HEK293 (cell line): ENCODE results near the gene DCST1.

Experiments
- BCL11B ChIP-seq: fragments of 450-650 bp; formaldehyde crosslinking; IDR thresholded peaks from 2 replicates; pipeline ENCODE4 v1.5.1; 2016; ENCODE audit warnings: low read depth, missing biosample characterization, missing genetic modification characterization
- KLF8 ChIP-seq: fragments of 450-650 bp; formaldehyde crosslinking; IDR thresholded peaks from 2 replicates; pipeline ENCODE4 v1.5.1; 2016; ENCODE audit warnings: missing biosample characterization, missing genetic modification characterization
- MYNN ChIP-seq: fragments of 450-650 bp; formaldehyde crosslinking; IDR thresholded peaks from 2 replicates; pipeline ENCODE4 v1.5.1; 2016; ENCODE audit warnings: missing biosample characterization, missing genetic modification characterization, borderline replicate concordance
- SALL2 ChIP-seq: fragments of 450-650 bp; formaldehyde crosslinking; IDR thresholded peaks from 2 replicates; pipeline ENCODE4 v1.5.0; 2017; ENCODE audit warnings: missing biosample characterization, mild to moderate bottlenecking, missing genetic modification characterization, borderline replicate concordance
- ZBTB21 ChIP-seq: fragments of 450-650 bp; formaldehyde crosslinking; IDR thresholded peaks from 2 replicates; pipeline ENCODE4 v1.5.1; 2017; ENCODE audit warnings: missing biosample characterization, missing genetic modification characterization
- ZBTB7A ChIP-seq: fragments of 450-650 bp; formaldehyde crosslinking; IDR thresholded peaks from 2 replicates; pipeline ENCODE4 v1.5.1; 2016; ENCODE audit warnings: low read depth, missing biosample characterization, missing genetic modification characterization
- ZEB2 ChIP-seq: fragments of 450-650 bp; formaldehyde crosslinking; IDR thresholded peaks from 2 replicates; pipeline ENCODE4 v1.5.1; 2016; ENCODE audit warnings: missing biosample characterization, missing genetic modification characterization
- ZNF121 ChIP-seq: fragments of 450-650 bp; formaldehyde crosslinking; IDR thresholded peaks from 2 replicates; pipeline ENCODE4 v1.5.1; 2016; ENCODE audit warnings: missing biosample characterization, missing genetic modification characterization
- ZNF174 ChIP-seq: fragments of 450-650 bp; formaldehyde crosslinking; IDR thresholded peaks from 2 replicates; pipeline ENCODE4 v1.5.0; 2017; ENCODE audit warnings: missing biosample characterization, mild to moderate bottlenecking, missing genetic modification characterization
- ZNF175 ChIP-seq: fragments of 450-650 bp; formaldehyde crosslinking; IDR thresholded peaks from 2 replicates; pipeline ENCODE4 v1.5.1; 2016; ENCODE audit warnings: missing biosample characterization, missing genetic modification characterization
- ZNF19 ChIP-seq: fragments of 450-650 bp; formaldehyde crosslinking; IDR thresholded peaks from 2 replicates; pipeline ENCODE4; 2016; ENCODE audit warnings: missing biosample characterization, missing genetic modification characterization, low read depth
- ZNF23 ChIP-seq: fragments of 450-650 bp; formaldehyde crosslinking; IDR thresholded peaks from 2 replicates; pipeline ENCODE4 v1.5.1; 2016; ENCODE audit warnings: missing biosample characterization, missing genetic modification characterization, borderline replicate concordance
- ZNF560 ChIP-seq: fragments of 450-650 bp; formaldehyde crosslinking; IDR thresholded peaks from 2 replicates; pipeline ENCODE4 v1.5.1; 2017; ENCODE audit warnings: missing biosample characterization, missing genetic modification characterization, borderline replicate concordance
- ZNF660 ChIP-seq: fragments of 450-650 bp; IDR thresholded peaks from 2 replicates; pipeline ENCODE4 v1.5.1; 2018; ENCODE audit warnings: missing biosample characterization, mild to moderate bottlenecking, missing genetic modification characterization
- ZNF677 ChIP-seq: fragments of 450-650 bp; IDR thresholded peaks from 2 replicates; pipeline ENCODE4 v1.5.0; 2018; ENCODE audit warnings: missing biosample characterization, mild to moderate bottlenecking, missing genetic modification characterization, moderate library complexity
- ZNF747 ChIP-seq: fragments of 450-650 bp; formaldehyde crosslinking; IDR thresholded peaks from 2 replicates; pipeline ENCODE4 v1.5.1; 2016; ENCODE audit warnings: missing biosample characterization, missing genetic modification characterization
- TF ChIP-seq, protein P1 (sequence below): fragments of 450-650 bp; formaldehyde crosslinking; IDR thresholded peaks from 2 replicates; pipeline ENCODE4 v1.5.0; 2017; ENCODE audit warnings: missing biosample characterization, missing genetic modification characterization, borderline replicate concordance
- TF ChIP-seq, protein P2 (sequence below): sonication (generic); formaldehyde crosslinking; IDR thresholded peaks from 2 replicates; pipeline ENCODE4 v1.8.1; 2022; ENCODE audit warnings: mild to moderate bottlenecking, moderate library complexity, missing genetic modification reagents
- TF ChIP-seq, protein P3 (sequence below): fragments of 450-650 bp; formaldehyde crosslinking; IDR thresholded peaks from 2 replicates; pipeline ENCODE4 v1.5.1; 2016; ENCODE audit warnings: missing biosample characterization, missing genetic modification characterization
- TF ChIP-seq, protein P4 (sequence below): fragments of 450-650 bp; formaldehyde crosslinking; IDR thresholded peaks from 2 replicates; pipeline ENCODE4 v1.5.1; 2016; ENCODE audit warnings: missing biosample characterization, missing genetic modification characterization, borderline replicate concordance
- TF ChIP-seq, protein P5 (sequence below): fragments of 450-650 bp; formaldehyde crosslinking; IDR thresholded peaks from 2 replicates; pipeline ENCODE4 v1.5.1; 2017; ENCODE audit warnings: missing biosample characterization, missing genetic modification characterization
- TF ChIP-seq, protein P6 (sequence below): fragments of 450-650 bp; formaldehyde crosslinking; IDR thresholded peaks from 2 replicates; pipeline ENCODE4 v1.5.1; 2016; ENCODE audit warnings: missing biosample characterization, missing genetic modification characterization
- TF ChIP-seq, protein P7 (sequence below): fragments of 450-650 bp; formaldehyde crosslinking; IDR thresholded peaks from 2 replicates; pipeline ENCODE4 v1.5.1; 2016; ENCODE audit warnings: missing biosample characterization, missing genetic modification characterization

Gene DCST1

DNA sequence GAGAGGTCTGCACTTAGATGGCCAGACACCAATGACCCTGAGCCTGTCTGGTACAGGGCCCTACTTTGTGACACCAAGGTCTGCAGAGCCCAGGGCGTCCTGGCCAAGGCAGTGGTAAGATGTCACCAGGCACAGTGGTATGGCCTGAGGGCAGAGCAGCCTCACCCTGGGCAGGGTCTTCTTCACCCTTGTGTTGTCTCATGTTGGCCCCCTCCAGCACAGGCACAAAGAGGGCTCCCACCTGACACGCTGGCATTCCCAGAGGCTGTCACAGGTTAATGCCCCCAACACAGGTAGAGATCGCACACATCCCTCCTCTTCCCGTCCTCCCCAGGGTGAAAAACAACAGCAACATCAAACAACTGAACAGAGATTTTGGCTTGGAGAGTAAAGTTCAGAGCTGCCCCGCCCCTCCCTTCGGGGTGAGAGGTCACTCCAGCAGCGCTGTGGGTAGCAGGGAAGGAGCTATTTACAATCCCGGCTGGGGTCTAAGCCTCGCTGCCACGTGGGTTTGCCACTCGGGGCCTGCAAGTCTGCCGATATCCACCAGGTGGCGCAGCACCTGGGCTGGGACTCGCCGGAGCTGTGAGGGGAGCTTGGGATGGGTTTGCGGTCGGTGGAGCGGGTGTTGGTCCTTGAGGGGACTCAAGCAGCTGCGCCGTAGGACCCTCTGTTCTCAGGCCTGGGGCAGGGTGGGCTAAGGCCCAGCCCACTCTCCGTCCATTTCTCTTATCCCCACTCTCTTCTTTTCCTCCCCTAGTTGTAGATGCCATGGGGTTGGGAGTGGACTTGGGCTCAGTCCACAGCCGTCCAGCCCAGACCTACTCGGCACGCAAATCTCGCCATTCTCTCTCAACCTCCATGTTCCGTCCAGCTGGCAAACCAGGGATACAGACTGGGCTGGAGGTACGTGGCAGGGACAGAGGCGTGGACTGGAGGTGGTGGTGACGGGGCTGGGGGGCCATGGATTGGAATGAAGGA lies 57.7 kb downstream of the DCST1 start (continued):
- TF ChIP-seq SALL2 (tag by site-specific recombination), result no peak
- no peak for TF ChIP-seq ZNF175 (tag by site-specific recombination)
- TF ChIP-seq, protein P1, sequence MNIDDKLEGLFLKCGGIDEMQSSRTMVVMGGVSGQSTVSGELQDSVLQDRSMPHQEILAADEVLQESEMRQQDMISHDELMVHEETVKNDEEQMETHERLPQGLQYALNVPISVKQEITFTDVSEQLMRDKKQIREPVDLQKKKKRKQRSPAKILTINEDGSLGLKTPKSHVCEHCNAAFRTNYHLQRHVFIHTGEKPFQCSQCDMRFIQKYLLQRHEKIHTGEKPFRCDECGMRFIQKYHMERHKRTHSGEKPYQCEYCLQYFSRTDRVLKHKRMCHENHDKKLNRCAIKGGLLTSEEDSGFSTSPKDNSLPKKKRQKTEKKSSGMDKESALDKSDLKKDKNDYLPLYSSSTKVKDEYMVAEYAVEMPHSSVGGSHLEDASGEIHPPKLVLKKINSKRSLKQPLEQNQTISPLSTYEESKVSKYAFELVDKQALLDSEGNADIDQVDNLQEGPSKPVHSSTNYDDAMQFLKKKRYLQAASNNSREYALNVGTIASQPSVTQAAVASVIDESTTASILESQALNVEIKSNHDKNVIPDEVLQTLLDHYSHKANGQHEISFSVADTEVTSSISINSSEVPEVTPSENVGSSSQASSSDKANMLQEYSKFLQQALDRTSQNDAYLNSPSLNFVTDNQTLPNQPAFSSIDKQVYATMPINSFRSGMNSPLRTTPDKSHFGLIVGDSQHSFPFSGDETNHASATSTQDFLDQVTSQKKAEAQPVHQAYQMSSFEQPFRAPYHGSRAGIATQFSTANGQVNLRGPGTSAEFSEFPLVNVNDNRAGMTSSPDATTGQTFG (tag by site-specific recombination), result no peak
- no peak for TF ChIP-seq ZNF560
- TF ChIP-seq, protein P2, sequence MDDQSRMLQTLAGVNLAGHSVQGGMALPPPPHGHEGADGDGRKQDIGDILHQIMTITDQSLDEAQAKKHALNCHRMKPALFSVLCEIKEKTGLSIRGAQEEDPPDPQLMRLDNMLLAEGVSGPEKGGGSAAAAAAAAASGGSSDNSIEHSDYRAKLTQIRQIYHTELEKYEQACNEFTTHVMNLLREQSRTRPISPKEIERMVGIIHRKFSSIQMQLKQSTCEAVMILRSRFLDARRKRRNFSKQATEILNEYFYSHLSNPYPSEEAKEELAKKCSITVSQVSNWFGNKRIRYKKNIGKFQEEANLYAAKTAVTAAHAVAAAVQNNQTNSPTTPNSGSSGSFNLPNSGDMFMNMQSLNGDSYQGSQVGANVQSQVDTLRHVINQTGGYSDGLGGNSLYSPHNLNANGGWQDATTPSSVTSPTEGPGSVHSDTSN (CRISPR knock-in tag), result no peak
- no peak for TF ChIP-seq BCL11B (tag by site-specific recombination)
- TF ChIP-seq ZBTB7A, result no peak
- no peak for TF ChIP-seq ZNF19 (tag by site-specific recombination)
- TF ChIP-seq, protein P3, sequence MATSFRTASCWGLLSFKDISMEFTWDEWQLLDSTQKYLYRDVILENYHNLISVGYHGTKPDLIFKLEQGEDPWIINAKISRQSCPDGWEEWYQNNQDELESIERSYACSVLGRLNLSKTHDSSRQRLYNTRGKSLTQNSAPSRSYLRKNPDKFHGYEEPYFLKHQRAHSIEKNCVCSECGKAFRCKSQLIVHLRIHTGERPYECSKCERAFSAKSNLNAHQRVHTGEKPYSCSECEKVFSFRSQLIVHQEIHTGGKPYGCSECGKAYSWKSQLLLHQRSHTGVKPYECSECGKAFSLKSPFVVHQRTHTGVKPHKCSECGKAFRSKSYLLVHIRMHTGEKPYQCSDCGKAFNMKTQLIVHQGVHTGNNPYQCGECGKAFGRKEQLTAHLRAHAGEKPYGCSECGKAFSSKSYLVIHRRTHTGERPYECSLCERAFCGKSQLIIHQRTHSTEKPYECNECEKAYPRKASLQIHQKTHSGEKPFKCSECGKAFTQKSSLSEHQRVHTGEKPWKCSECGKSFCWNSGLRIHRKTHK (tag by site-specific recombination), result no peak
- TF ChIP-seq ZNF660 (tag by site-specific recombination), result peak; percentile 24; the same call in 1 of the 2 replicates
- no peak for TF ChIP-seq ZNF23 (tag by site-specific recombination)
- no peak for TF ChIP-seq ZNF747 (tag by site-specific recombination)
- TF ChIP-seq MYNN (tag by site-specific recombination), result no peak
- no peak for TF ChIP-seq ZNF121 (tag by site-specific recombination)
- TF ChIP-seq ZBTB21 (tag by site-specific recombination), result no peak
- TF ChIP-seq ZEB2 (tag by site-specific recombination), result peak; percentile 39; the same call in 1 of the 2 replicates
- no peak for TF ChIP-seq ZNF677 (tag by site-specific recombination)
- no peak; the same call in 1 of the 2 replicates for TF ChIP-seq KLF8 (tag by site-specific recombination)
- TF ChIP-seq, protein P4, sequence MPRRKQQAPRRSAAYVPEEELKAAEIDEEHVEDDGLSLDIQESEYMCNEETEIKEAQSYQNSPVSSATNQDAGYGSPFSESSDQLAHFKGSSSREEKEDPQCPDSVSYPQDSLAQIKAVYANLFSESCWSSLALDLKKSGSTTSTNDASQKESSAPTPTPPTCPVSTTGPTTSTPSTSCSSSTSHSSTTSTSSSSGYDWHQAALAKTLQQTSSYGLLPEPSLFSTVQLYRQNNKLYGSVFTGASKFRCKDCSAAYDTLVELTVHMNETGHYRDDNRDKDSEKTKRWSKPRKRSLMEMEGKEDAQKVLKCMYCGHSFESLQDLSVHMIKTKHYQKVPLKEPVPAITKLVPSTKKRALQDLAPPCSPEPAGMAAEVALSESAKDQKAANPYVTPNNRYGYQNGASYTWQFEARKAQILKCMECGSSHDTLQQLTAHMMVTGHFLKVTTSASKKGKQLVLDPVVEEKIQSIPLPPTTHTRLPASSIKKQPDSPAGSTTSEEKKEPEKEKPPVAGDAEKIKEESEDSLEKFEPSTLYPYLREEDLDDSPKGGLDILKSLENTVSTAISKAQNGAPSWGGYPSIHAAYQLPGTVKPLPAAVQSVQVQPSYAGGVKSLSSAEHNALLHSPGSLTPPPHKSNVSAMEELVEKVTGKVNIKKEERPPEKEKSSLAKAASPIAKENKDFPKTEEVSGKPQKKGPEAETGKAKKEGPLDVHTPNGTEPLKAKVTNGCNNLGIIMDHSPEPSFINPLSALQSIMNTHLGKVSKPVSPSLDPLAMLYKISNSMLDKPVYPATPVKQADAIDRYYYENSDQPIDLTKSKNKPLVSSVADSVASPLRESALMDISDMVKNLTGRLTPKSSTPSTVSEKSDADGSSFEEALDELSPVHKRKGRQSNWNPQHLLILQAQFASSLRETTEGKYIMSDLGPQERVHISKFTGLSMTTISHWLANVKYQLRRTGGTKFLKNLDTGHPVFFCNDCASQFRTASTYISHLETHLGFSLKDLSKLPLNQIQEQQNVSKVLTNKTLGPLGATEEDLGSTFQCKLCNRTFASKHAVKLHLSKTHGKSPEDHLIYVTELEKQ (tag by site-specific recombination), result no peak
- no peak for TF ChIP-seq ZNF174
- TF ChIP-seq, protein P5, sequence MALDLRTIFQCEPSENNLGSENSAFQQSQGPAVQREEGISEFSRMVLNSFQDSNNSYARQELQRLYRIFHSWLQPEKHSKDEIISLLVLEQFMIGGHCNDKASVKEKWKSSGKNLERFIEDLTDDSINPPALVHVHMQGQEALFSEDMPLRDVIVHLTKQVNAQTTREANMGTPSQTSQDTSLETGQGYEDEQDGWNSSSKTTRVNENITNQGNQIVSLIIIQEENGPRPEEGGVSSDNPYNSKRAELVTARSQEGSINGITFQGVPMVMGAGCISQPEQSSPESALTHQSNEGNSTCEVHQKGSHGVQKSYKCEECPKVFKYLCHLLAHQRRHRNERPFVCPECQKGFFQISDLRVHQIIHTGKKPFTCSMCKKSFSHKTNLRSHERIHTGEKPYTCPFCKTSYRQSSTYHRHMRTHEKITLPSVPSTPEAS (tag by site-specific recombination), result no peak
- TF ChIP-seq, protein P6, sequence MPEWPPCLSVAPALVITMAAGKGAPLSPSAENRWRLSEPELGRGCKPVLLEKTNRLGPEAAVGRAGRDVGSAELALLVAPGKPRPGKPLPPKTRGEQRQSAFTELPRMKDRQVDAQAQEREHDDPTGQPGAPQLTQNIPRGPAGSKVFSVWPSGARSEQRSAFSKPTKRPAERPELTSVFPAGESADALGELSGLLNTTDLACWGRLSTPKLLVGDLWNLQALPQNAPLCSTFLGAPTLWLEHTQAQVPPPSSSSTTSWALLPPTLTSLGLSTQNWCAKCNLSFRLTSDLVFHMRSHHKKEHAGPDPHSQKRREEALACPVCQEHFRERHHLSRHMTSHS (tag by site-specific recombination), result no peak
- TF ChIP-seq, protein P7, sequence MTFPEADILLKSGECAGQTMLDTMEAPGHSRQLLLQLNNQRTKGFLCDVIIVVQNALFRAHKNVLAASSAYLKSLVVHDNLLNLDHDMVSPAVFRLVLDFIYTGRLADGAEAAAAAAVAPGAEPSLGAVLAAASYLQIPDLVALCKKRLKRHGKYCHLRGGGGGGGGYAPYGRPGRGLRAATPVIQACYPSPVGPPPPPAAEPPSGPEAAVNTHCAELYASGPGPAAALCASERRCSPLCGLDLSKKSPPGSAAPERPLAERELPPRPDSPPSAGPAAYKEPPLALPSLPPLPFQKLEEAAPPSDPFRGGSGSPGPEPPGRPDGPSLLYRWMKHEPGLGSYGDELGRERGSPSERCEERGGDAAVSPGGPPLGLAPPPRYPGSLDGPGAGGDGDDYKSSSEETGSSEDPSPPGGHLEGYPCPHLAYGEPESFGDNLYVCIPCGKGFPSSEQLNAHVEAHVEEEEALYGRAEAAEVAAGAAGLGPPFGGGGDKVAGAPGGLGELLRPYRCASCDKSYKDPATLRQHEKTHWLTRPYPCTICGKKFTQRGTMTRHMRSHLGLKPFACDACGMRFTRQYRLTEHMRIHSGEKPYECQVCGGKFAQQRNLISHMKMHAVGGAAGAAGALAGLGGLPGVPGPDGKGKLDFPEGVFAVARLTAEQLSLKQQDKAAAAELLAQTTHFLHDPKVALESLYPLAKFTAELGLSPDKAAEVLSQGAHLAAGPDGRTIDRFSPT, result no peak
